Activated CD4-positive, alpha-beta T cell treated with anti-CD3 and anti-CD28 coated beads, Interleukin-2, amount 50 U/mL, for 48 hours (primary cell): ENCODE measurements around the gene AGER.
"Not testable (repeated sequence)": the region's sequence is repeated elsewhere in the genome, so short reads cannot be mapped to it uniquely, and the experiment has no call there.

Experiments
- DNase-seq, 2 experiments: peaks; one replicate each; pipeline ENCODE4 v3.0.0-alpha.2; 2020

AGER gene

GRCh38 chr6:32184084-32184640, at the start of gene AGER:
TSS of gene AGER (minus strand) at chr6:32184253. CDS start at chr6:32184222, 31 bp downstream.
- DNase-seq = no peak

- DNase-seq = no peak
Measured at GRCh38 chr6:32226434-32226833, 42.4 kb upstream of the AGER start.

- DNase-seq = no peak
Measured at GRCh38 chr6:32224696-32225095, 40.6 kb upstream of the AGER start.

- no peak for DNase-seq
Measured at GRCh38 chr6:32223258-32224235, 39.5 kb upstream of the AGER start, which contains the start of gene NOTCH4. TSS of gene NOTCH4 (minus strand) at chr6:32224067. CDS start at chr6:32223928, 139 bp downstream.

GRCh38 chr6:32222333-32223230, 38.5 kb upstream of the AGER start:
- DNase-seq = no peak

- DNase-seq = no peak
Measured at GRCh38 chr6:32220021-32220420, 36.0 kb upstream of the AGER start.

- DNase-seq = no peak
Measured at GRCh38 chr6:32218167-32218566, 34.1 kb upstream of the AGER start.

GRCh38 chr6:32216998-32217397, 32.9 kb upstream of the AGER start:
- no peak for DNase-seq

GRCh38 chr6:32216285-32216684, 32.2 kb upstream of the AGER start:
- no peak for DNase-seq

GRCh38 chr6:32215617-32216016, 31.6 kb upstream of the AGER start:
- no peak for DNase-seq

- no peak for DNase-seq
Measured at GRCh38 chr6:32214126-32214525, 30.1 kb upstream of the AGER start.

- no peak for DNase-seq
Measured at GRCh38 chr6:32213649-32214048, 29.6 kb upstream of the AGER start.

- no peak for DNase-seq
Measured at GRCh38 chr6:32212076-32212760, 28.2 kb upstream of the AGER start.

GRCh38 chr6:32211432-32211831, 27.4 kb upstream of the AGER start:
- not testable (repeated sequence) for DNase-seq

- no peak for DNase-seq
Measured at GRCh38 chr6:32210191-32210601, 26.1 kb upstream of the AGER start.

GRCh38 chr6:32208996-32209395, 24.9 kb upstream of the AGER start:
- no peak for DNase-seq

- no peak for DNase-seq
Measured at GRCh38 chr6:32204268-32204715, 20.2 kb upstream of the AGER start.

GRCh38 chr6:32203426-32204267, 19.6 kb upstream of the AGER start:
- DNase-seq = no peak

GRCh38 chr6:32202186-32202585, 18.1 kb upstream of the AGER start:
- DNase-seq = no peak

- DNase-seq = no peak
Measured at GRCh38 chr6:32200711-32201475, 16.8 kb upstream of the AGER start.

- no peak for DNase-seq
Measured at GRCh38 chr6:32198866-32199265, 14.8 kb upstream of the AGER start.
